GM21367 (cell line): ENCODE data around the gene ZMYND10.
"Not testable (repeated sequence)": the region's sequence is repeated elsewhere in the genome, so short reads cannot be mapped to it uniquely, and the experiment has no call there.

Source experiments
- ATAC-seq: cut with Tn5 transposase; IDR thresholded peaks from one replicate; pipeline ENCODE4 v1.9.1; 2021; ENCODE audit not compliant: unreplicated experiment

ZMYND10 gene

GRCh38 chr3:50312041-50312440 lies 33.5 kb downstream of the ZMYND10 start:
- not testable (repeated sequence) for ATAC-seq

GRCh38 chr3:50304601-50305000 lies 40.9 kb downstream of the ZMYND10 start:
- ATAC-seq = no peak

- no peak for ATAC-seq
Observed at GRCh38 chr3:50303013-50303815, 42.3 kb downstream of the ZMYND10 start, which contains the start of gene HYAL1. Gene HYAL1 (minus strand): TSS chr3:50303574. CDS start chr3:50302956, 618 bp downstream.

GRCh38 chr3:50302095-50303012 lies 43.2 kb downstream of the ZMYND10 start:
- ATAC-seq = no peak

GRCh38 chr3:50300681-50301254 lies 44.8 kb downstream of the ZMYND10 start:
- ATAC-seq = no peak

- ATAC-seq = no peak
Observed at GRCh38 chr3:50299929-50300680, 45.4 kb downstream of the ZMYND10 start.

- no peak for ATAC-seq
Observed at GRCh38 chr3:50299638-50299928, 45.9 kb downstream of the ZMYND10 start.

GRCh38 chr3:50298836-50299637 lies 46.5 kb downstream of the ZMYND10 start, which contains the start of the genes HYAL3 and NAA80:
Gene HYAL3 (minus strand): TSS chr3:50299405. CDS start chr3:50295602, 3,803 bp downstream.
Gene NAA80 (minus strand): TSS chr3:50299405. CDS start chr3:50297463, 1,942 bp downstream.
- ATAC-seq = peak; percentile 74

- no peak for ATAC-seq
Observed at GRCh38 chr3:50297896-50298725, 47.4 kb downstream of the ZMYND10 start.

GRCh38 chr3:50297384-50297775 lies 48.2 kb downstream of the ZMYND10 start:
- no peak for ATAC-seq

- no peak for ATAC-seq
Observed at GRCh38 chr3:50296721-50297383, 48.7 kb downstream of the ZMYND10 start.

- no peak for ATAC-seq
Observed at GRCh38 chr3:50295553-50296431, 49.7 kb downstream of the ZMYND10 start.

- ATAC-seq = no peak
Observed at GRCh38 chr3:50294492-50295403, 50.8 kb downstream of the ZMYND10 start.

- no peak for ATAC-seq
Observed at GRCh38 chr3:50294089-50294488, 51.4 kb downstream of the ZMYND10 start.

- no peak for ATAC-seq
Observed at GRCh38 chr3:50293079-50293801, 52.3 kb downstream of the ZMYND10 start.
